ENCODE measurements around the gene CR1L.
A peak's percentile ranks its signal among the peaks of the same experiment; 100 is the strongest.
"Not testable (repeated sequence)": the region's sequence is repeated elsewhere in the genome, so short reads cannot be mapped to it uniquely, and the experiment has no call there.

Gene CR1L

GRCh38 chr1:207691841-207692240, 46.9 kb downstream of the CR1L start:
- no peaks in the 10 kb centered on the region for H3K36me3 Mint-ChIP-seq
- H3K9me3 Mint-ChIP-seq: no peaks in the 10 kb centered on the region
- H3K27ac Mint-ChIP-seq: no peak overlapping the region
- no peaks in the 10 kb centered on the region for H3K4me1 Mint-ChIP-seq
- no peak overlapping the region for H3K4me3 Mint-ChIP-seq
- ATAC-seq (no peak), DNase-seq (ENCODE audit: low spot score in 2 of 2) (no peak)

GRCh38 chr1:207692291-207692690, 47.4 kb downstream of the CR1L start:
- not testable (repeated sequence) for H3K9me3 Mint-ChIP-seq; H3K4me3 Mint-ChIP-seq; H3K4me1 Mint-ChIP-seq; ATAC-seq; DNase-seq (ENCODE audit: low spot score in 2 of 2); H3K27ac Mint-ChIP-seq; H3K36me3 Mint-ChIP-seq

GRCh38 chr1:207695891-207696290, 51.0 kb downstream of the CR1L start:
- Mint-ChIP-seq H3K4me3 (no peak overlapping the region), H3K27ac (no peak overlapping the region), H3K4me1 (no peaks in the 10 kb centered on the region), H3K36me3 (no peaks in the 10 kb centered on the region), H3K9me3 (no peaks in the 10 kb centered on the region)
- no peak for ATAC-seq
- DNase-seq (ENCODE audit: low spot score in 2 of 2): no peak

- Mint-ChIP-seq H3K4me3 (no peak overlapping the region), H3K36me3 (no peaks in the 10 kb centered on the region), H3K9me3 (no peaks in the 10 kb centered on the region), H3K27ac (no peak overlapping the region), H3K4me1 (no peaks in the 10 kb centered on the region)
- DNase-seq (ENCODE audit: low spot score in 2 of 2): peak in 1 of 2 donors; percentile 62
- ATAC-seq: peak; percentile 57
Measured at GRCh38 chr1:207698822-207699483, 54.0 kb downstream of the CR1L start.

GRCh38 chr1:207702317-207702716, 57.4 kb downstream of the CR1L start:
- Mint-ChIP-seq H3K4me3 (no peak overlapping the region), H3K36me3 (no peaks in the 10 kb centered on the region), H3K4me1 (no peaks in the 10 kb centered on the region), H3K9me3 (no peaks in the 10 kb centered on the region), H3K27ac (no peak overlapping the region)
- ATAC-seq: no peak
- DNase-seq (ENCODE audit: low spot score in 2 of 2): no peak

GRCh38 chr1:207703712-207704111, 58.8 kb downstream of the CR1L start:
- ATAC-seq: no peak
- no peak overlapping the region for H3K27ac Mint-ChIP-seq

GRCh38 chr1:207708004-207708403, 63.1 kb downstream of the CR1L start:
- H3K9me3 Mint-ChIP-seq; H3K4me1 Mint-ChIP-seq; DNase-seq (ENCODE audit: low spot score in 2 of 2); ATAC-seq; H3K36me3 Mint-ChIP-seq; H3K4me3 Mint-ChIP-seq; H3K27ac Mint-ChIP-seq: not testable (repeated sequence)

More at GRCh38 chr1:207703712-207704111, 58.8 kb downstream of the CR1L start:
- DNase-seq (ENCODE audit: low spot score in 2 of 2): no peak
- no peaks in the 10 kb centered on the region for H3K9me3 Mint-ChIP-seq
- no peak overlapping the region for H3K4me3 Mint-ChIP-seq
- no peaks in the 10 kb centered on the region for H3K36me3 Mint-ChIP-seq
- H3K4me1 Mint-ChIP-seq: no peaks in the 10 kb centered on the region

GRCh38 chr1:207711285-207711684, 66.4 kb downstream of the CR1L start:
- Mint-ChIP-seq H3K36me3 (no peaks in the 10 kb centered on the region), H3K27ac (no peak overlapping the region), H3K4me1 (no peaks in the 10 kb centered on the region), H3K4me3 (no peak overlapping the region), H3K9me3 (no peaks in the 10 kb centered on the region)
- no peak for ATAC-seq
- DNase-seq (ENCODE audit: low spot score in 2 of 2): no peak

- H3K4me3 Mint-ChIP-seq; H3K4me1 Mint-ChIP-seq; ATAC-seq; H3K9me3 Mint-ChIP-seq; H3K36me3 Mint-ChIP-seq; H3K27ac Mint-ChIP-seq; DNase-seq (ENCODE audit: low spot score in 2 of 2): not testable (repeated sequence)
Measured at GRCh38 chr1:207712701-207713100, 67.8 kb downstream of the CR1L start.

GRCh38 chr1:207713529-207713928, 68.6 kb downstream of the CR1L start:
- Mint-ChIP-seq H3K4me1 (no peaks in the 10 kb centered on the region), H3K9me3 (no peaks in the 10 kb centered on the region), H3K27ac (no peak overlapping the region), H3K36me3 (no peaks in the 10 kb centered on the region), H3K4me3 (no peak overlapping the region)
- no peak for DNase-seq (ENCODE audit: low spot score in 2 of 2)
- ATAC-seq: no peak

- Mint-ChIP-seq H3K4me3 (no peak overlapping the region), H3K9me3 (no peaks in the 10 kb centered on the region), H3K27ac (no peak overlapping the region), H3K36me3 (no peaks in the 10 kb centered on the region), H3K4me1 (no peaks in the 10 kb centered on the region)
- ATAC-seq: no peak
- DNase-seq (ENCODE audit: low spot score in 2 of 2): no peak
Measured at GRCh38 chr1:207719234-207719633, 74.3 kb downstream of the CR1L start.

- not testable (repeated sequence) for H3K36me3 Mint-ChIP-seq; H3K4me3 Mint-ChIP-seq; DNase-seq (ENCODE audit: low spot score in 2 of 2); ATAC-seq; H3K27ac Mint-ChIP-seq; H3K4me1 Mint-ChIP-seq; H3K9me3 Mint-ChIP-seq
Measured at GRCh38 chr1:207728200-207728858, 83.4 kb downstream of the CR1L start.

GRCh38 chr1:207737503-207738157, 92.7 kb downstream of the CR1L start:
- not testable (repeated sequence) for ATAC-seq; H3K4me3 Mint-ChIP-seq; H3K9me3 Mint-ChIP-seq; H3K27ac Mint-ChIP-seq; H3K4me1 Mint-ChIP-seq; DNase-seq (ENCODE audit: low spot score in 2 of 2); H3K36me3 Mint-ChIP-seq

GRCh38 chr1:207738158-207738659, 93.3 kb downstream of the CR1L start:
- not testable (repeated sequence) for H3K4me1 Mint-ChIP-seq; DNase-seq (ENCODE audit: low spot score in 2 of 2); H3K9me3 Mint-ChIP-seq; ATAC-seq; H3K27ac Mint-ChIP-seq; H3K36me3 Mint-ChIP-seq; H3K4me3 Mint-ChIP-seq

- Mint-ChIP-seq H3K4me1 (no peaks in the 10 kb centered on the region), H3K36me3 (no peaks in the 10 kb centered on the region), H3K9me3 (no peaks in the 10 kb centered on the region), H3K4me3 (no peak overlapping the region), H3K27ac (no peak overlapping the region)
- DNase-seq (ENCODE audit: low spot score in 2 of 2) (no peak), ATAC-seq (no peak)
Measured at GRCh38 chr1:207740207-207740606, 95.3 kb downstream of the CR1L start.

Measured in stimulated activated effector memory CD8-positive, alpha-beta T cell treated with anti-CD3 and anti-CD28 coated beads, Interleukin-12 subunit alpha, Interleukin-12 subunit beta, amount 100 ng/mL, for 72 hours (primary cell).